ENCODE results near the gene DNAJC18.

The DNAJC18 gene

DNA sequence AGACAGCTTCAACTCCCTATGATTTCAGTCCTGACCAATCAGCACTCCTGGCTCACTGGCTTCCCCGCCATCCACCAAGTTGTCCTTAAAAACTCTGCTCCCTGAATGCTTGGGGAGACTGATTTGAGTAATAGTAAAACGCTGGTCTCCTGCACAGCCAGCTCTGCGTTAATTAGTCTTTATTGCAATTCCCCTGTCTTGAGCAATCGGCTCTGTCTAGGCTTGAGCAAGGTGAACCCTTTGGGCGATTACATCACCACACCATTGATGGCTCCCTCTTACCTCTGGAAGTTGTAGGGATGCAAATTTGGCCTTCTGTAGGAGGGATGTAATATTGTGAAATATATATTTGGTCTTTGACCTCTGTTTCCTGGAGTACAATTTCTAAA is 53.3 kb downstream of the DNAJC18 start:
- peak; percentile 67 for DNase-seq

DNA sequence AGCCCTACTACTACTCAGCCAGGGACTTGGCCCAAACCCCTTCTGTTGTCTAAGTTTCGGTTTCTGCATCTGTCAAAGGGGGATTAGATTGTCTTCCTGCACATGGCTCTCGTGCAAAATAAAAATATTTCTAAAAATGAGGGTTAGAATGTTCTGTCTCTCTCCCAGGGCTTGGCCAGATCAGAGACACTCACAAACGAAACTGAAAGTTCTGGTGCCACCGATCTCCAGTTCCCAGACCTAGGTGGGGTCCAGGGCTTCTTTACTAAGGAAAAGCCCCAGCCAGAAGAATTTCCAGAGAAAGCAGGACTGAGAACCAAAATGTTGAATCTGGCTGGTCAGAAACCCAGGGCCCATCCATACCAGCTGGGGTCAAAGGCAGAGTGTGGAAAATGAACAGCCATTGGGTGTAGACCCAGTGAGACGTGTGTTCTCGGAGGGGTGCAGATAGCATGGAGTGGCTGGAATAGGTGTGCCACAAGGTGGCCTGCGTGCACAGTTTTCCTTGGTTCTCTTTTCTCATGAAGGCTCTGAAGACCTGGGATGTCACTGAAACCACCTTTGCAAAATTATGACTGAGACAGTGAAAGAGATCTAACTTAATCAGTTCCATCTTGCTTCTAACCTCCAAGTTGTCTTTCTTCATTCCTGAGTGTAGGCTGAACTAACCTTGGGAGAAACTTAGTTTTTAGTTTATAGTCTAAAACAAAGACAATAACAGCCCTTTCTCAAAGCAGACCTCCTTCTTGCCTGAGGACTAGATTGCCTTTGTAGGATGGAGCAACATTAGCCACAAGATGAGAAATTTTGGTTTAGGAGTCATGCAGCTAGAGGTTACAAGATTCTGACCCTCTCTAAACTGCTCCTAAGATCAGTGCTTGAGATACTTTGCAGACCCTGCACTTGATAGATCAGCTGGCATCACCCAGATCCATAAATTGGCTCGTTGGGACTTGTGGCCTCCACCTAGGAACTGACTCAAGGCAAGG is 54.0 kb downstream of the DNAJC18 start:
- DNase-seq, result peak; percentile 73

GRCh38 chr5:139384591-139385051 is 54.7 kb downstream of the DNAJC18 start:
- no peak for DNase-seq

DNA sequence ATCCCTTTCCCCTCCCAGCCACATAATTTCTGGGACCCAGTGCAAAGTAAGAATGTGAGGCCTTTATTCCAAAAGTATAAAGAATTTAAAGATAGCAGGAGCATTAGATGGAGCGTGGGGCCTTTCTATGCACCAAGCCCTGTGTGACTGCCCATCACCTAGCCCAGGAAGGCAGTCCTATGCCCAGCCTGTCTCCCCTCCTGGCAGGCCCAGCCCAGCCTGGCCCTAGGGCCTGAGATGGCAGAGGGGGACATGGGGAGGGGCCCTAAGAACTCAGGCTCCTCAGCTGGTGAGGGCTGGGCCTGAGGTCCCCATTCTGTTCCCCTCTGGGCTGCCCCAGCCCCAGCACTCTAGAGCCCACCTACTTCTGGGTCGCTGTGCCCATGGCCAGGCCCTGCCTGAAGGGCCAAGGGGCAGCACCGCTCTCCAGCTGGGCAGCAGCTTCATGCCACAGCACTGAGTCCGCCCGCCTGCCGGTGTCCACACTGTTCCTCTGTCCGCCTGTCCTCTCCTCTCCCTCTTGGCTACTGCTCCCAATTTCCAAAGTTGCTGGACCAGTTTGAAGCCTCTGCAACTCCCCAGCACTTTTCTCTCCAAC is 55.2 kb downstream of the DNAJC18 start:
- no peak for DNase-seq

DNA sequence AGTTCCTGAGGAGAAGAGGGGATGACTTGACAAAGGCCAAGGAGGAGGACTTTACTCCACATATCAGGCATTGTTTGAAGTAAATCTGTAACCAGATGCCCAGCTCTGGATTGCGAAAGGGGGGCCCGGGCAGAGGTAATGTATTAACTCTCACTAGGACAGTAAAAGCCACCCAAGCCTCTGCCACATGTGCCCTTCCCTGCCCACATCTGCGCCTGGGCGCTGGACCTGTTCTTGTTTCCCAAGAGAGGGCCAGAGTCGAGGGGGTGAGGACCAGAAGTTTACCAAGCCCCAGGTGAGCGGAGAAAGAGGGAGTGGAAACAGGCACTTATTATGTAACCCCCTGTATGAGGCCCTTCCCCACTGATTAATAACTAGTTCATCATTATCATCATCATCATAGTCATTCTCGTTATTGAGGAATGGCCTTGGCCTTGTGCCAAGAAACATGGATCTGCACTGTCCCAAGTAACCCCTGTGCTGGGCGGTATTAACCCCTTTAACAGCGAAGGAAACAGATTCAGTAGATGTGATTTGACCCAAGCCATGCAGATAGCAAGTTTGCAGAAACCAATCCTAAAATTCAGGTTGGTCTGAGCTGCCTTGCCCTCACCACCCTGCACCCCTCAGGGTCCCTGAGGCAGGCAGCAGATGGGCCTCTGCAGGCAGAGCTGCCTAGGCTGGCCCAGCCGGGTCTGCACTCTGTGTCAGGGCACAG is 55.9 kb downstream of the DNAJC18 start, which contains the start of gene SLC23A1:
Gene SLC23A1 (minus strand): TSS at position 23 of the 718 bp plus-strand sequence. CDS start 44 bp downstream, outside the sequence.
- no peak for DNase-seq

DNA sequence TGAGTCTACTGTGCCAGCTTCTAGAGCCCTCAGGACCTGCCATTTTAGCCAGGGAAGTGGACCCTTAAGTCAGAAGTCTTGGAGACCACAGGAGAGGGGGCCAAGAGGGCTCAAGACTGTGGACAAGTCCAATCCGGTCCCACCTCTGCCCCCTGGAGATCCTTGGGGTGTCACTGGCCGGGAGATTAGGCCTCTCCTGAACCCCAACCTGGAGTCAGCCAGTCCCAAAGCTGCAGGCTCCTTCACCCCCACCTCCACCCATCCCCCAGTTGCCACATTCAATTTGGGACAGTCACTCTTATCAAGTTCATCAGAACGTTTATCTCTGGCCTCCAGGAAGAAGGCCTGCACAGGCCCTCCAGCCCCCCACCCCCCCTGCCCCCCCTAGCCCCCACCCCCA is 56.5 kb downstream of the DNAJC18 start:
- DNase-seq, result no peak

- no peak for DNase-seq
Measured at GRCh38 chr5:139381837-139382761, 57.2 kb downstream of the DNAJC18 start.

DNA sequence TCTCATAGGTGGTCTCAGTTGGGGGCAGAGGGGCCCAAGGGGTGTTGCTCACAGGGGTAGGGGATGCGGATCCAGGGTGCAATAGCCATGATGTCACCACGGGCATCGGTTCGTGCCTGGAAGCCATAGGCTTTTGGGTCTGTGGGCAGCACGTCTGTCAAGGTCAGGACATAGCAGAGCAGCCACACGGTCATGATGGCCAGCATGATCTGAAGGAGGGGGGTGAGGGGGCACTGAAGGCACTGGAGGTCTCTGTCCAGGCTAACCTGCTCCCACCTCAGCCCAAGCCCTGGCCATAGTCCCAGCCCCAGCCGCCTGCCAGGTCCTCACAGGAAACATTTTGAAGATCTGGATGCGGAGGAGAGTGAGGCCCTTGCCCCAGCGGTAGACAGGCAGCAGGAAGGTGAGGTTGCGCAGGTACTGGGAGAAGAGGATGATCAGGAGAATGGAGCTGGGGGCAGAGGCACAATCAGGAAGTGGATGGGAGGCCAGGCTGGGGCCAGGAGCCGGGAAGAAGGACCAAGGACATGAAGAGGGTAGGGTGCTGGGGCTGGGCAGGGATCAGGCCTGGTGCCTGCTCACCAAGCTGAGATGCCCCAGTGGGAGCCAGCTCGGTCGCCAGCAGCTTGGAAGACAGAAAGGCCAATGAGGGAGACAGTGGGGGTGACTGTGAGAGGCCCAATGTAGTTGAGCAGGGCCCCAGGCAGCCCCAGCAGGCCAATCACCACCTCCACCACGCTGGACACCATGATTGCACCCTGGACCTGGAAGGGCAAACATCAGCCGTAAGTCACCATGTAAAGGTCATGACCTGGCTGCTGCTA is 59.5 kb downstream of the DNAJC18 start:
- DNase-seq, result no peak

GRCh38 chr5:139378941-139379361 is 60.4 kb downstream of the DNAJC18 start:
- no peak for DNase-seq

GRCh38 chr5:139378101-139378825 is 61.1 kb downstream of the DNAJC18 start:
- no peak for DNase-seq

DNA sequence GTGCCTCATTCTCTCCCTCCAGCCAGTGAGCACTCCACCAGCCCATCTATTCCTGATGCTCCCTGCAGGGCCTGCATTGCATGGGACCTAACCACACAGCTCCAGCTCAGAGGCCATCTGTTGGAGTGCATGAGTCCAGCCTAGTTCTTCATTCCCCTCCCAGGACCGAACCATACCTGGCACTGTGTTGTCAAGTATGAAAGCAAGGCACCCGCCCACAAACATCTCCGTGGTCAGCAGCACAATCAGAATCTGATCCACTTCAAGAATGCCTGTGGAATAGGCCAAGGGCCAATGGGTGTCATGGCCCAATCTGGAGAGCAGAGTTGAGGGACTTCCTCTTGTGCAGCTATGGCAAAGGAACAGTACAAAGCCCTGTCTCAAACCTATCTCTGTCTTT is 62.1 kb downstream of the DNAJC18 start:
- no peak for DNase-seq

- no peak for DNase-seq
Measured at GRCh38 chr5:139376364-139376763, 63.0 kb downstream of the DNAJC18 start.

DNA sequence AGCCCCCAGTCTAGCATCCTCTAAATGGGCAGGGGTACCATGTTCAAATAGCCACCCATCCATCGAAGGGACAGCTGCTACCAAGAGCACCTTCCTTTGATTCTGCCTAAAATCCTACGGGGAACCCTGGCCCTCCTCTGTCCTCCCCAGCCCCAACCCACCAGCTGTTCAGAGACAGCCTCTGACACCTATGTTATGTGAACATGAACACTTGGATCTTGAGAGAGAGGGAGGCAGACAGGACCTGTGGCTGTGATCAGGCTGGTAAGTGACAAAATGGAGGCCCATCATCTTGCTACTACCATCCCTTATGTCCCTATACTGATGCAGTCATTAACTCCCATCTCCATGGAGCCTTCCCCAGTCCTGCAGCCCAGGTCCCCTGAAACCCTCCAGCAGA is 64.4 kb downstream of the DNAJC18 start:
- DNase-seq, result no peak

DNA sequence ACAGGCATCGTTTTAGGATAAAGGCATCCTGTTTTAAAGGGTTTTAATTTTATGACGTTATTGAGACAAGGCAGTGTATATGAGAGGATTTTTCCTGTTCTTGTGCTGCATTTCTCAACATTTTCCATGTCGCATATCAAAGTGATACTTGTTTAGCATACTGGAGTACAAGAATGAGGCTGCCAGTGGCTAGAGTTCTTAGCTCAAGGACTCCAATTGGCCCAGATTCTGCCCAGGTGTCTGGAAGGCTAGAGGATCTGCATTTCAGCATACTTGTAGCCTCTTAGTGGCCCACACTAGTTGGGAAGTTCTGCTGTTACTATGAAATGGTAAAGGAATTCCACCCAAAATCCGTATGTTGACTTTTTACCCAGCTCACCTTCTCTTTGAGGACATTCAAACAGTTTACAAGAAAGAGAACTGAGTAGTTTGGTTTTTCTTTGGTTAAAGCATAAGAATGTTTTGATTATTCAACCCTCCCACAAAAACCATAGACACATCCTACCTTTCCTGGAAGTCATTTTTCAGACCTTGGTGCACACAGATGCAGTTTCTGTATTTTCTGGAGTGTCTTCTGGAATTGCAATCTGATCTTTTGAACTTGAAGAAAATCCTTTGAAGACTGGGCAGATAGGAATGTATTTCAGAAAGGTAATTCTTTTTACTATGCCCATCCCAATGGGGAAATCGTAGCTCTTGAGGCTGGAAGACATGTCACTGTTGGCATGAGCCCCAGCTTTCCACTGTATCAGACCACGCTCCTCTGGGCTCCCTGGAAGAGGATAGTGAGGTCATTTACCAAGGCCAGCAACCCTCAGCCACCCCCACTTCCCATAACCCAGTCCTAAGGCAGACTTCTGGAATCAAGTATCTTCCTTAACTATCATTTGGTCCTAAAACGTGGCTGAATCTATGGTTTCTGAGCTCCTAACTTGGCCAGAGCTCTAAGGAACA is 67.6 kb downstream of the DNAJC18 start:
- no peak for DNase-seq

GRCh38 chr5:139369181-139369580 is 70.1 kb downstream of the DNAJC18 start:
- no peak for DNase-seq

DNA sequence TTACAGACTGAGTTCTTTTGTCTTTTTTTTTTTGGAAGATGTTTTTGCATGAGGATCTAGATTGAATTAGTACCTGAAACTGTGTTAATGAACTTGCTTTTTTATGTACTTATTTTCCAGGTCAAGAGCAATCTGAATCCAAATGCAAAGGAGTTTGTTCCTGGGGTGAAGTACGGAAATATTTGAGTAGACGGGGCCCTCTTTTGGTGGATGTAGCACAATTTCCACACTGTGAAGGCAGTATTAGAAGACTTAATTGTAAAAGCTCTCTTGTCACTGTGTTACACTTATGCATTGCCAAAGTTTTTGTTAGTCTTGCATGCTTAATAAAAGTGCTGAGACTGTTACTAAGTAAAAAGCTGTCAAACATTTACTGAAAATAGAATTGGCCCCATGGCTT is 70.7 kb downstream of the DNAJC18 start:
- DNase-seq, result no peak

GRCh38 chr5:139364466-139364865 is 74.9 kb downstream of the DNAJC18 start:
- DNase-seq, result no peak

DNA sequence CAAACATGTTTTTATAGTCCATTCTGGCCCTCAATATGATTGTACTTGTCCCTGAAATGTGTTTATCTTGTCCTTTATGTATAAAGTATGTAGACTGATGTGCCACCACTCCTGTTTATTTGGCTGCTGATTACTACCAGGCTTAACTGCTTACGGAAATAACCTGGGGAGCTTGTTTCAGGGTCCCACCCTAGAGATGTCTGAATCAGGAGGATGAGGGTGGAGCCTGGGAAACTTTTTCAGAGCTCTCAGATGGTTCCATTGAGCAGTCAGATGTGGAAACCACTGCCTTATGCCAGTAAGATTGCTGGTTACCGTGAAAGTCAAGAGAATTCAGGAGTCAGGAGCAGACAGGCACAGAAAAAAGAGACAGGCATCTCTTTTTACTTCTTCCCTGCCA is 75.4 kb downstream of the DNAJC18 start:
- DNase-seq, result no peak

GRCh38 chr5:139361835-139362429 is 77.4 kb downstream of the DNAJC18 start:
- no peak for DNase-seq
